ENCODE results near the gene C19orf73. TPM values are rescaled to one million over a fixed set of nuclear protein-coding genes. Genes with fewer than 3 reads are reported as not detected.
"Not testable (repeated sequence)": the region's sequence is repeated elsewhere in the genome, so short reads cannot be mapped to it uniquely, and the experiment has no call there.

The C19orf73 gene
- polyA plus RNA-seq, 4 donors, result 0.31 to 1.0 (median 0.70) TPM

DNA sequence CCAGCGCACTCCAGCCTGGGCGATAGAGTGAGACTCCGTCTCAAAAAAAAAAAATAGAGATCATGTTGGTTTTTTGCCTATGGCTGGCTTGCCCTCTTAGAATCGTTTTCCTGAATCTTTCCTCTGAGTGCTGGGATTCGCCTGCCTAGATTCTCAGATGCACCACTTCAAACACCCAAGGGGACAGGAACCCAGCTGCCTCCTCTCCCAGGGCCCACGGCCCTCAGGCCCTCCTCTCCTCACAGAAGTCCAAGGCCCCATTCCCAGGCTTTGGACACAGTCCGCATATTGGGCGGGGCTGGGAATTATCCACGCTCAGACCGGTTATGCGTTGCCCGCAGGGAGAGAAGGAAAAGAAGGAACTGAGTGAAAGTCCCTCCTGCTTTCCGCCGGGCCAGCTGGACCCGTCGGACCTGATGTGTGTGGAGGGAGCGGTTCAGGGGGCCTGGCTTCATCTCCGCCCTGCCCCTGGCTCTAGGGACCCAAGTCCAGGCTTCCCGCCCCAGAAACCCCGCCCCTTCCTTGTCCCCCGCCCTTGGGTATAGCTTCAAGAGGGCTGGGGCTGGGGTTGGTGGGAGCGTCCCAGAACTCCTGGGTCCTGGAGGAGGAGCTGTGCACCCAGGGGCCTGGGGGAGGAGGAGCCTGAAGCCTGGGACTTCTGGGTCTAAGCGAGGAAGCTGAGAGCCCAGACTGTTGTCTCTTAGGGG lies 6.2 kb upstream of the C19orf73 start:
- no peak for DNase-seq (ENCODE audit: low read depth in 4 of 4, low spot score in 3 of 4)

DNA sequence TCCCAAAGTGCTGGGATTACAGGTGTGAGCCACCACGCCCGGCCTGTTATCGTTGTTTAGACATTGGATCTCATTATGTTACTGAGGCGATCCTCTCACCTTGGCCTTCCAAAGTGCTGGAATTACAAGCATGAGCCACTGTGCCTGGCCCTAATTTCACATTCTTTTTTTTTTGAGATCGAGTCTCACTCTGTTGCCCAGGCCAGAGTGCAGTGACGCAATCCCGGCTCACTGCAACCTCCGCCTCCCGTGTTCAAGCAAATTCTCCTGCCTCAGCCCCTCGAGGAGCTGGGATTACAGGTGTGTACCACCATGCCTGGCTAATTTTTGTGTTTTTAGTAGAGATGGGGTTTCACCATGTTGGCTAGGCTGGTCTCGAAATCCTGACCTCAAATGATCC lies 4.3 kb upstream of the C19orf73 start:
- DNase-seq (ENCODE audit: low read depth in 4 of 4, low spot score in 3 of 4), result not testable (repeated sequence)

DNA sequence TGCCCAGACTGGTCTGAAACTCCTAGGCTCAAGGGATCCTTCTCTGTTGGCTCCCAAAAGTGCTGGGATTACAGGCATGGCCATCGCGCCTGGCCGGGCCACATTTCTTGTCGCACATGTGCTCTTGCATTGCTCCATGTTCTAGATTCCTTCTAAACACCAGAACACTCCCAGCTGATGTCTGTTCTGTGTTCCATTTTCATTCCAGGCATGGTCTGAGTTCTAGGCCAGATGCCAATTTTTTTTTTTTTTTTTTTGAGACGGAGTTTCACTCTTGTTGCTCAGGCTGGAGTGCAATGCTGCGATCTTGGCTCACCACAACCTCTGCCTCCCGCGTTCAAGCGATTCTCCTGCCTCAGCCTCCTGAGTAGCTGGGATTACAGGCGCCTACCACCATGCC lies 2.9 kb upstream of the C19orf73 start:
- DNase-seq (ENCODE audit: low read depth in 4 of 4, low spot score in 3 of 4), result not testable (repeated sequence)

DNA sequence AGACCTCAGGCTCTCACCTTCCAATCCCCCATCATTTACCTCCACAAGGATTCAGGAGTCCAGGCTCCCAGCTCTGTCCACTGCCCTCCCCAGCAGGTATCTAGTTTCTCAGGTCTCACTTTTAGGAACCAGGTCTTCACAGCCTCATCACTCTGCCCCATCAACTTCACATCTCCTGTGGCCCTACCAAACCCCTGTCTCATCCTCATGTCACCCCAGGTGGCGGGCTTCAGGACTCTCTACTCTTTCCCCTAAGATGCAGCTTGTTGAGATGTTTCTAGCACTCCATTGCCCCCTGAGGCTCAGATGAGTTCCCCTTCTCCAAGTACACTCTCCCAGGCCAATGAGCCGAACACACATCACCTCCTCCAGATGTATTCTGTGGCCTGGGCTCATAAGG lies 1.9 kb upstream of the C19orf73 start:
- no peak for DNase-seq (ENCODE audit: low read depth in 4 of 4, low spot score in 3 of 4)

DNA sequence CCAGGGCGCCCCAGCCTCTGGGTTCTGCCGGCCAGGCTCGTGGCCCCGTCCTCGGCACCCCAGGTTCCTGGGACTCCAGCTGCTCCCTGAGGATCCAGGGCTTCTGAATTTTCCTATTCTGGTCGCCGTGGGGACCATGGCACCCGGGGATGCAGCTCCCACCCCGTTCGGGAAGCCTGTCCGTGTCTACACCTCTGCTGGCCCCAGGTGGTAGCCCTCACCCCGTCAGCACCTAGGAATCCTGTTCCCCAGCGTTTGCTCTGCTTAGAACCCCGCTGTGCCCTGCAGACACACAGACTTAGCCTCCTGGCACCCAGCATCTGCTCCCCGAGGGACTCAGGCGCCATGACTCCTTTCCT lies 1.4 kb upstream of the C19orf73 start:
- no peak for DNase-seq (ENCODE audit: low read depth in 4 of 4, low spot score in 3 of 4)

GRCh38 chr19:49119411-49120324 lies 725 bp upstream of the C19orf73 start, which contains the start of gene PPFIA3:
TSS of gene PPFIA3 (plus strand) at chr19:49119544. CDS start at chr19:49127874, 8,330 bp downstream.
- no peak for DNase-seq (ENCODE audit: low read depth in 4 of 4, low spot score in 3 of 4)

DNA sequence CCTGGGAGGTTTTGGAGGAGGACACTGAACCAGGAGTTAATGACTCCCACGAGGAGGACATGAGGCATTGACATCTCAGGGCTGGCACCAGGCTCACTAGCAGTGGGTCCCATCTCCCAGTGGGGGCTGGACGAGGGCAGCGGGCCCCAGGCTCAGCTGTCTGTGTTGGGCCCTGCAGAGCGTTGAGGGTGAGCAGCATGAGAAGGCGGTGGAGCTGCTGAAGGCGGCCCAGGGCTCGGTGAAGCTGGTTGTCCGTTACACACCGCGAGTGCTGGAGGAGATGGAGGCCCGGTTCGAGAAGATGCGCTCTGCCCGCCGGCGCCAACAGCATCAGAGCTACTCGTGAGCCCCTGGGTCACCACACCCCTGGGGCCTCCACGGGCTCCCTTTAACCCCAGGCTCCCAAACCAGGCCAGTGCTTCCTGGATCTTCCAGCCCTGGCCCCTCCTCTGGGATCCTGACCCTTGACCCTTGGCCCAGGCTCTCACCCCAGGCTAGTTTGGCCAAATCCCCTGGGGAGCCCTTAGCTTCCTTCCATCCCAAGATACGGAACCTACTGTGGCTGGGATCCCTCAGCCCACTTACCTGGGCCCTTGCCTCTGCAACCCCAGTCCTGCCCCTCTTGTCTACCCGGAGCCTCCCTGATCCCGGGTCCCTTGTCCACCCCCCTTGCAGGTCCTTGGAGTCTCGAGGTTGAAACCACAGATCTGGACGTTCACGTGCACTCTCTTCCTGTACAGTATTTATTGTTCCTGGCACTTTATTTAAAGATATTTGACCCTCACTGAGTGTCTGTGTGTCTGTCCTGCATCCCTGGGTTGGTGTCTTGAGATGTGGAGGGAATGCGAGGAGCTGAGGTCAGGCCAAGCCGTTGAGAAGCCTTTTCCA lies 1.0 kb downstream of the C19orf73 start:
- DNase-seq (ENCODE audit: low read depth in 4 of 4, low spot score in 3 of 4), result no peak

DNA sequence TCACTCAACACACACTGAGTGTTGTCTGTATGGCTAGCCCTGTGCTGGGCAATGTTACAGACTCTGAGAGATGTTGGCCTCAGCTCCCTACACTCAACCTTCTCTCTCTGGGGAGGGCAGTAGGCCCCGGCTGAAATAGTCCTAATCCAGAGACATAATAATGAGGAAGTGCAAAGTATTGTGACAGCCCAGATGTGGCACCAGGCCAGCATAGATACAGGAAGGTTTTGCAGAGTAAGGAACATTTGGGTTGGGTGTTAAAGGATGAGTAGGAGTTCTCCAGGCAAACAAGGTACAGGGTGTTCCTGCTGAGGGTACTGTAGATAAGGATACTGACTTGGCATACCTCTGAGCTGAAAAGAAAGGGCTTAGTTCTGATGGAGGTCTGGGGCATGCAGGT lies 2.4 kb downstream of the C19orf73 start:
- no peak for DNase-seq (ENCODE audit: low read depth in 4 of 4, low spot score in 3 of 4)

DNA sequence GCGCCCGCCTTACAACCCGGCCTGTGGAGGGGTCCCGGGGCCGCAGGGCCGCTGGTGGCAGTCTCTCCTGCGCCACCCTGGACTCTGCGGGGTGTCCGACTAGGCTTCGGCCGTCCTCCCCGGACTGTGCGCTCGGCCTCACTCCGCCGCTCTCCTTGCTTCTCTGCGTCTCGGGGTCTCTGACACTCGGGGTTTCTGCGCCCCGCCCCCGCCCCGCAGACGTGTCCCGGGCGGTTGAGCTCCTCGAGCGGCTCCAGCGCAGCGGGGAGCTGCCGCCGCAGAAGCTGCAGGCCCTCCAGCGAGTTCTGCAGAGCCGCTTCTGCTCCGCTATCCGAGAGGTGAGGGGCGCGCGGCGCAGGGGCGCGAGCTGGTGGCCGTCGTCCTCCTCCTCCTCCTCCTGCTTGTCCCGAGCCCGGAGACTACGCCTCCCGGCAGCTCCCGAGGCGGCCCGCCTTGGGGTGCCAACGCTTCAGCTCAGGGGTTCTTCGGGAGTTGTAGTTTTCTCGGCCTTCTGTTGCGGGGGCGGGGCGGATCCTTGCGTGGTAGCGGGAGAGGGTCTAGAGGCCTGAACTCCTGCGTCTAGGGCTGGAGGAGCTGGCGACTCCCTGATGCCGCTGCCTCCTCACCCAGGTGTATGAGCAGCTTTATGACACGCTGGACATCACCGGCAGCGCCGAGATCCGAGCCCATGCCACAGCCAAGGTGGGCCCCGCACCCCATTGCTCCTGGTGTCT lies 4.1 kb downstream of the C19orf73 start:
- DNase-seq (ENCODE audit: low read depth in 4 of 4, low spot score in 3 of 4), result no peak

GRCh38 chr19:49113762-49114629 lies 4.9 kb downstream of the C19orf73 start, which contains the start of gene LIN7B:
TSS of gene LIN7B (plus strand) at chr19:49114370. CDS start at chr19:49114405, 35 bp downstream.
- DNase-seq (ENCODE audit: low read depth in 4 of 4, low spot score in 3 of 4), result no peak

DNA sequence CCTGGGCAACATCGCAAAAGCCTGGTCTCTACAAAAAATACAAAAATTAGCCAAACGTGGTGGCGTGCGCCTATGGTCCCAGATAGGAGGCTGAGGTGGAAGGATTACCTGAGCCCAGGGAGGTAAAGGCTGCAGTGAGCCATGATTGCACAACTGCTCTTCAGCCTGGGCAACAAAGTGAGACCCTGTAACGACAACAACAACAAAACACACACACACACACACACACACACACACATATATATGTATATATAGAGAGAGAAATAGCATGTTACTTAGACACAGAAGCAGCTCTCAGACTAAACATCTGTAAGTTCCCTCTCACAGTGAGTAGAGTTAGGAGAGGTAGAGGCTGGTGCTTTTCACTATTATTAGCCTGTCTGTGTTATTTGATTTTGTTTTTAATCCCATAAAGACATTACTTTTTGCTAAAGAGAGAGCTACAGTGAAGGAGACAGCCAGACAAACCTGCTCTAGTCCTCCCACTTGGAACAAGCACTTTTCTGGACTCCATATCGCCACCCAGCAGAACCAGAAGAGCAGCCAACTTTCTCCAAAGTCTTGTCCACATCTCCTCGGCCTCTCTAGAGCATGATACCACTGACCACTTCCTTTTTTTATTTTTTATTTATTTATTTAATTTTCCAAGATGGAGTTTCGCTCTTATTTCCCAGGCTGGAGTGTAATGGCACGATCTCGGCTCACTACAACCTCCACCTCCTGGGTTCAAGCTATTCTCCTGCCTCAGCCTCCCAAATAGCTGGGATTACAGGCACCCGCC lies 7.5 kb downstream of the C19orf73 start:
- no peak for DNase-seq (ENCODE audit: low read depth in 4 of 4, low spot score in 3 of 4)

- no peak for DNase-seq (ENCODE audit: low read depth in 4 of 4, low spot score in 3 of 4)
Observed at GRCh38 chr19:49110567-49110966, 8.4 kb downstream of the C19orf73 start.

DNA sequence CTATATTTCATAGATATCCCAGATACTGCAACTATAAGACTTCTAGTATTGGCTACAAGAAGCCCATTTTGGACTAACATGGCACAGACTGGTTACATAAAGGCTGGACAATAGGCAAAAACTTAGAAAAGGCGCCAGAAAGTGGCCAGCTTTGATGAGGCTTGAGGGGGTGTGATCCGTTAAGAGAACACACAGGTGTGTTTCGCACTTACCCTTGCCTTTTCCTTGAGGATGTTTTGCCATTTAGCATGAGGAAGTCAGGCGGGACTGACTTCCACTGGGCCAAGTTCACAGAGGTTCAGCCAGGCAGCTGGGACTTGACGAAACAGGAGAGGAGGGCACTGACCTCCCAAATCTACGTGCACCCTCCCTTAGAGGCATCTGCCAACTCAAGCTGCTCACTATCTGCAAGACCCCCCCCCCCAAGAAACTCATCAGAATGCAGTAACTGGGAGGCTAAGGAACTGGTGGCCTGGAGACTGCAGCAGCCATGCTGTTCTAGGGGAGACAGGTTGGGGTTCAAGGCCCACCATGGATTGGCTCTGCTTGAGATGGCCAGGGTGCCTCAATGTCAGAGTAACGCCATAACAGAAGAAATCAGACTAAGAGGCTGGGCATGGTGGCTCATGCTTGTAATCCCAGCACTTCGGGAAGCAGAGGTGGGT lies 9.2 kb downstream of the C19orf73 start:
- no peak for DNase-seq (ENCODE audit: low read depth in 4 of 4, low spot score in 3 of 4)

GRCh38 chr19:49109051-49109450 lies 9.9 kb downstream of the C19orf73 start:
- DNase-seq (ENCODE audit: low read depth in 4 of 4, low spot score in 3 of 4), result no peak

GRCh38 chr19:49107625-49108459 lies 11.1 kb downstream of the C19orf73 start:
- DNase-seq (ENCODE audit: low read depth in 4 of 4, low spot score in 3 of 4), result no peak

DNA sequence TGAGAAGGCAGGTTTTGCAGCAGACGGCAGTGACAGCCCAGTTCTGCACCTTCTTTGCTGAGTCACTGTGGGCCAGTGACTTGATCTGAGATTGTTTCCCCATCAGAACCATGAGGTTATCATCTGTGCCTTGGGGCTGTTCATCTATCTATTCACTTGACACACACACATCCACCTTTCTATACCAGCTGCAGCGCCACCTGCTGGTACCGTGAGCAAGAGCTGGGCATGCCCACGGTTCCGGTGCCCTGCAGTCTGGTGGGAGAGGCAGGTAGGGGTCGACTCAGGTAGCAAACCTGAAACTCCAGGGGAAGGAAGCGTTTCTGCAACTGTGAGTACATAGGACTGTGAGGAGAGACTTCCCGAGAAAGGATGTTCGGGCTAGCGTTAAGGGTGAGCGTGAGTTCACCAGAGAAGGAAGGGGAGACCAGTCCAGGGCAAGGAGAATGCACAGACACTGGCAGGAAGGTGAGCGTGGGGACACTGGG lies 12.3 kb downstream of the C19orf73 start:
- no peak for DNase-seq (ENCODE audit: low read depth in 4 of 4, low spot score in 3 of 4)

Measured in left renal pelvis (tissue), 4 donors.